Skeletal muscle satellite cell (primary cell): ENCODE measurements around the gene ARHGDIB.

Experiments used
- H3K27me3 ChIP-seq: 2 replicates; pipeline ENCODE4 v1.7.0; 2013; ENCODE audit warnings: low read length; ENCODE audit not compliant: control insufficient read depth, insufficient read depth
- H3K36me3 ChIP-seq: 2 replicates; pipeline ENCODE4 v1.7.0; 2013; ENCODE audit warnings: mild to moderate bottlenecking, control low read depth, low read length; ENCODE audit not compliant: insufficient read depth
- H3K4me1 ChIP-seq: 2 replicates; pipeline ENCODE4 v1.7.0; 2013; ENCODE audit warnings: low read length; ENCODE audit not compliant: control insufficient read depth, insufficient read depth
- H3K4me2 ChIP-seq: 2 replicates; pipeline ENCODE4 v1.7.0; 2013; ENCODE audit warnings: mild to moderate bottlenecking, low read length
- H3K4me3 ChIP-seq: 2 replicates; pipeline ENCODE4 v1.7.0; 2013; ENCODE audit warnings: low read length
- H3K9ac ChIP-seq: 2 replicates; pipeline ENCODE4 v1.7.0; 2013; ENCODE audit warnings: mild to moderate bottlenecking, low read depth, low read length, moderate library complexity
- H3K9me3 ChIP-seq: replicated peaks from 2 replicates; pipeline ENCODE4 v1.7.0; 2013; ENCODE audit warnings: mild to moderate bottlenecking, control low read depth, low read length

Gene ARHGDIB

DNA sequence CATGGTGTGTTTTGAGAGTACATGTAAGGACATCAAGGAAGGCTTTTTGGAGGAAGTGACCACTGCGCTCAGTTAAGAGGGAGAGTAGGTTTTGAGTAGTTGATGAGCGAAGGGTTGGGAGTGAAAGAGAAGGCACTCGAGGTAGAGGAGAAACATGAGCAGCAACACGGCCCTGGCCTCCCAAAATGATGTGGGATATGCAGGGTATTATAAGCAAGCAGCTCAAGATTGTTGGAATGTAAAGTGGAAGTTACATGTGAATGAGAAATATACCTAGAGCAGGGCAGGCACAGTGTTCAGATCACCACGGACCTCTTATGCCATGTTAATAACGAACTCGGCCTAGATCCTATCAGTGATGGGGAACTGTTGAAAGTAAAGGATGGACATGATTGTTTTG lies 2.1 kb upstream of the ARHGDIB start:
- Histone ChIP-seq H3K9ac (no peak overlapping the region), H3K4me2 (no peak overlapping the region), H3K4me3 (no peak overlapping the region), H3K4me1 (peaks cover 13% of the 10 kb centered on the region), H3K9me3 (no peaks in the 10 kb centered on the region), H3K36me3 (no peaks in the 10 kb centered on the region), H3K27me3 (no peaks in the 10 kb centered on the region)

DNA sequence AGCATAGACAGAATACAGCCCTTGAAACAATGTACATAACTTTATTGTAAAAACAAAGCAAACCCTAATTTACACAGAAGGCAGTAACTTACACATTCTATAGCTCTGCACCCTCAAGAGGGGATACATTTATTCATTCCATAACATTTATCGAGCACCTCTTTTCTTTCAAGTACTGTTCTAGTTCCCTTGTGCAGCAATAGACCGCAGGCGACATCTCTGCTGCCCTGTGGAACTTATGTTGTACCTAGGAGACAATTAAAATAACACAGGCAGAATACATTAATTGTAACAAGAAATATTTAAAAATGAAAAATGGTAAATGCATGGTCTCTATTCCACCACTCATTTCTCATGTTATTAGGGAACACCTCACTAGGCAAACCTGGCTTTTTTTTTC lies 1.4 kb upstream of the ARHGDIB start:
- H3K9ac ChIP-seq = no peak overlapping the region
- no peaks in the 10 kb centered on the region for H3K9me3 ChIP-seq
- H3K4me2 ChIP-seq = no peak overlapping the region
- H3K4me3 ChIP-seq = no peak overlapping the region
- H3K27me3 ChIP-seq = no peaks in the 10 kb centered on the region
- no peaks in the 10 kb centered on the region for H3K36me3 ChIP-seq
- peaks cover 13% of the 10 kb centered on the region for H3K4me1 ChIP-seq

DNA sequence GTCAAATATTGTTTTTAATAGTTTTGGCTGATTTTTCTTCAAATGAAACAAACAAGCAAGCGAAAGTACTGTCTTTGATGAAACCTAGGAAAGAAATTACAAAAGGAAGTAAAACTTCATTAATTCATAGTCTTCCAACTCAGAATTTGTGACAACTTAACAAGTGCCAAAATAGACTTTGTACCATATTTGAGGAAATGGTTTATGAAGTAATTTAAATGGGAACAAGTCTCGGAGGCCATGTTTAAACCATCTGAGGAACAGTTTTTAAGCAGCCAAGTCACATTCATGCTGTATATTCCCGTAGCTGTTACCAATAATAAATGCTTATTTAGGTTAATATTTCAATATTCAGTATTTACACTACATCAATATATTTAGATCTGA lies 745 bp upstream of the ARHGDIB start:
- no peak overlapping the region for H3K4me2 ChIP-seq
- no peak overlapping the region for H3K4me3 ChIP-seq
- no peak overlapping the region for H3K9ac ChIP-seq
- H3K36me3 ChIP-seq = no peaks in the 10 kb centered on the region
- H3K27me3 ChIP-seq = no peaks in the 10 kb centered on the region
- peaks cover 13% of the 10 kb centered on the region for H3K4me1 ChIP-seq
- no peaks in the 10 kb centered on the region for H3K9me3 ChIP-seq

DNA sequence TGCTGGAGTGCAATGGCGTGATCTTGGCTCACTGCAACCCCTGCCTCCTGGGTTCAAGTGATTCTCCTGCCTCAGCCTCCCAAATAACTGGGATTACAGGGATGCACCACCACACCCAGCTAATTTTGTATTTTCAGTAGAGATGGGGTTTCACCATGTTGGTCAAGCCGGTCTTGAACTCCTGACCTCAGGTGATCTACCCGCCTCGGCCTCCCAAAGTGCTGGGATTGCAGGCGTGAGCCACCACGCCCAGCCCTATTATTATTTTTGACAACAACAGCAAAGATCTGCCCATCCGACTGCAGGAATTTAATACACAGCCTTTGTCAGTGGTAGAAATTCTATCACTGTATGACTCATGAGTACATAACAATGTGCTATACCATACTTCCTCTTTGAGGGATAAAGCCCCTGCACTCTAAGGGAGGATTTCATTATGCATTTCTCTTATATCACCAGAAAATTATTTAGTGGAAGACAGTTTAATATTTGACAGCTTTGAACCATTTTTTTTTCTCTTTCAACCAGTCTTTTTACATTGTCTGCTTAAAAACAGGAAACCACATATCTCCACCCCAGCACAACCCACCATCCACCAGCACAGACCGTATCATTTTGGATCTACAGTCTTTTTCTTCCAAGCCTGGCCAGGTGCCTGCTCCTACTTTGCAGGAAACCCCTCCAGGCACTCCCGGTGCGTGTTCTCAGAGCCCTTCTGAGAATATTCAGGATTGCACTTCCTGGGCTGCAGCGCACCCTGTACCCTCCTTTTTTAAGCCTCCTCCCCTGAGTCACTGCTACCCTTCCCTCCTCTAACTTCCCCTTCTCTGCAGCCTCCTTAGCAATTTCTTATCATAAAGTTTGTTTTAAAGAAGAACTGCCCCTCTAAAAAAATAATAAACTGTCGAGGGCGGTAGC lies 594 bp downstream of the ARHGDIB start:
- Histone ChIP-seq H3K9ac (no peak overlapping the region), H3K4me3 (peak overlapping the region; percentile 34), H3K4me1 (peaks cover 13% of the 10 kb centered on the region), H3K4me2 (peak overlapping the region; percentile 56), H3K36me3 (no peaks in the 10 kb centered on the region), H3K9me3 (no peaks in the 10 kb centered on the region), H3K27me3 (no peaks in the 10 kb centered on the region)

DNA sequence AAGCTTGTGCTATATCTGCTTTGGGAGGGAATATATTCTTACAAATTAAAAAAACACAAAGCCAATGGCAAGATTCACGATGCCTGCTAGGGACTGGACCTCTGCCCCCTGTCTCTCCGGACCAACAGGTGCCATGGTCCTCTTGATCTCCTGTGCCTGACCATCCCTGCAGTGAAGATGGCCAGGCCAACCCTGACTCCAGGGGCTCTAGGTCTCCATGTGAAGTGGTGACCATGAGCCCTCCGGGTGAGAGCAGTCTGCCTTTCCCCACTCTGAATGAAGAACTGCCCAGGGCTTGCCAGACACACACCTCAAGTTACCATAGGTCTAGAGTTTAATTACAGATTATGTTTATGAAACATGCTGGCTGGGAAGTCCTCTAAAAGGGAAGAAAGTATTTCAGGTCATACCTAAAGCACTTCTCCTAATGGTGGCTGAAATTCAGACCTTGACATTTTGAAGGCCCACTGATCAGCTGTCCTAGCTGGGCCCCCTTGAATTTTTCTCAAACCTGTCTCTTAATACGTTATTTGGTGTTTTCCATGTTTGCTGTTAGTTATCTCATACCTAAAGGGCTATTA lies 1.4 kb downstream of the ARHGDIB start:
- H3K9me3 ChIP-seq = no peaks in the 10 kb centered on the region
- peaks cover 13% of the 10 kb centered on the region for H3K4me1 ChIP-seq
- H3K9ac ChIP-seq = no peak overlapping the region
- H3K4me3 ChIP-seq = no peak overlapping the region
- no peak overlapping the region for H3K4me2 ChIP-seq
- H3K36me3 ChIP-seq = no peaks in the 10 kb centered on the region
- no peaks in the 10 kb centered on the region for H3K27me3 ChIP-seq

DNA sequence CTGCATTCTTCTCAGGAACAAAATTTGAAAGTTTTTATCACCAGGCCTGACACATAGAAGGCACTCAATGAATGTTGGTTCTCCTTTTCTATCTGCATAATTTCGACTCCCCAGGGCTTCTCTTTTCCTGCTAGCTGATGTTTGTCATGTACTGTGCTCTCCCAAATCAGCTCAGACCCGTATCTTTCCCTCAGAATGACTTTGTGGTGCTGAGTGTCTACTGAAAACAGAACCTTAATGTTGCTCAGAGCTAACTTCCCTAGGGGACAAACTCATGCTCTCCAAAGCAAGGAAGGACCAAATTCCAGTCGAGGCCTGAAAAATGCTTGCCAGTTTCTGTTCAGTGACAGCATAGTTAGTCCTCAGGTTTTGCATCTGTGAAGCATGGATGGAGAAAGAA lies 1.9 kb downstream of the ARHGDIB start:
- Histone ChIP-seq H3K36me3 (no peaks in the 10 kb centered on the region), H3K27me3 (no peaks in the 10 kb centered on the region), H3K9me3 (no peaks in the 10 kb centered on the region), H3K4me3 (no peak overlapping the region), H3K4me1 (peaks cover 13% of the 10 kb centered on the region), H3K9ac (no peak overlapping the region), H3K4me2 (no peak overlapping the region)

DNA sequence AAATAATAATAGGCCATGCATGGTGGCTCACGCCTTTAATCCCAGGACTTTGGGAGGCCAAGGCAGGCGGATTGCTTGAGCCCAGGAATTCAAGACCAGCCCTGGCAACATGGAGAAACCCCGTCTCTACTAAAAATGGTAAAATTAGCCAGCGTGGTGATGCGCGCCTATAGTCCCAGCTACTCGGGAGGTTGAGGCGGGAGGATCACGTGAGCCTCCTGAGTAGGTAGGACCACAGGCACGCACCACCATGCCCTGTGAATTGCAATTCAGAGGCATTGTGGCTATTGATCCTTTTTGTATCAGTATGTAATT lies 2.3 kb downstream of the ARHGDIB start:
- Histone ChIP-seq H3K4me1 (peaks cover 13% of the 10 kb centered on the region), H3K4me2 (no peak overlapping the region), H3K4me3 (no peak overlapping the region), H3K9ac (no peak overlapping the region), H3K27me3 (no peaks in the 10 kb centered on the region), H3K36me3 (no peaks in the 10 kb centered on the region), H3K9me3 (no peaks in the 10 kb centered on the region)

DNA sequence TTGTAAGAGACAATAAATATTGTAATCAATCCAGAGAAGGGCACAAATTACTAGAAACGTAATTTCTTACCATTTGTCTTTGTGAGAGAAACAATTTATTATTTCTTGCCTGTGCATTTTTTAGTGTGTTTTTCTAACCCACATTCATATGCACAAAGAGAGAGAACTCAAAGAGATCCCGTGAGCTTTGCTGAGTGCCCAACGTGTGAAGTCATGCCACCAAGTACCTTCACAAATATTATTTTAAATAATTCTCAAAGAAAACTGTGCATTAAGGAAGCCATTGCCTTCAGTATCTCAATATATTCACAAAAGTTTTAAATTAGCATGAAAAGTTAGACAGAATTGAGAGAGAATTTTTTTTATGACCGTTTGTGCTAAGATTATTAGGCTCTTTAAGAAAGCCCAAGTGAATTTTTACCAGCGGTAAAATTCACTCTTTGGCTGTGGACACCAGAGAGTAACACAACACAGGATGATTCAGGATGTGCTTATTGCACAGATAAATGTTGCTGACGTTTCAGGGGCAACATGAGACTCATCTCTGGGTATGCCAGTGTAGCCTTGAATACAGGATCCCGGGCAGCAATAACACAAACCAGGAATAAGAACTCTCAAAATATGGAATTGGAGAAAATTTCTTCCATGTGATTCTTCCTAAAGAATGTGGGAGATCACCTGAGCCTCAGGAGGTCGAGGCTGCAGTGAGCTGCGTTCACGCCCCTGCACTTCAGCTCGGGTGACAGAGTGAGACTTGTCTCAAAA lies 2.9 kb downstream of the ARHGDIB start:
- no peaks in the 10 kb centered on the region for H3K9me3 ChIP-seq
- no peaks in the 10 kb centered on the region for H3K27me3 ChIP-seq
- H3K4me2 ChIP-seq = no peak overlapping the region
- H3K4me1 ChIP-seq = peaks cover 13% of the 10 kb centered on the region
- H3K9ac ChIP-seq = no peak overlapping the region
- no peaks in the 10 kb centered on the region for H3K36me3 ChIP-seq
- no peak overlapping the region for H3K4me3 ChIP-seq

DNA sequence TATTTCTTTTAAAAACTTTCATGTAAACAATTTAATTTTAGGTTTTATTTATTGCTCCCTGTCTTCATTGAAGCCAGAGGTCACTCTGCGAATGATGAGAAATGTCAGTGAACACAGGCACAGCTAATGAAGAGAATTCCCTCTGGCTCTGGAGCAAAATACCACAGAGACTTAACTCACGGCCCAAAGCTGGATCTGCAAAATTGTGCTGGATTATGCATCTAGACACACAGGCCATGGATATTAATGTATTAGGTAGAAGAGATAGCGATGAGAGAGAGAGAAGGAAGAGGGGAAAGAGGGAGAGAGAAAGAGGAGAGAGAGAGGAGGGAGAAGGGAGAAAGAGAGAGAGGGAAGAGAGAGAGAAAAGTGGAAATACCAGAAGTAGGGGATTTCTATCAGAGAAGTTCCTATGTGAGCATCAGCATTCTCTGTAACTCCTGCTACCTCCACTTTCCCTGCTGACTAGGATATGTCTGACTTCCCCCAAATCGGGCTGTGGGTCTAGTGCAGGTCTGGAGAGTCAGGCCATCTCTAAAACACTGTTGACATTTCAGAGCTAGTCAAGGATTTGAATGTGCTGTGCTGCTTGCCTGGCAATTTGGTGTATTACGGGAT lies 3.7 kb downstream of the ARHGDIB start:
- Histone ChIP-seq H3K27me3 (no peaks in the 10 kb centered on the region), H3K36me3 (no peaks in the 10 kb centered on the region), H3K4me2 (no peak overlapping the region), H3K9me3 (no peaks in the 10 kb centered on the region), H3K4me3 (no peak overlapping the region), H3K9ac (no peak overlapping the region), H3K4me1 (peaks cover 17% of the 10 kb centered on the region)

DNA sequence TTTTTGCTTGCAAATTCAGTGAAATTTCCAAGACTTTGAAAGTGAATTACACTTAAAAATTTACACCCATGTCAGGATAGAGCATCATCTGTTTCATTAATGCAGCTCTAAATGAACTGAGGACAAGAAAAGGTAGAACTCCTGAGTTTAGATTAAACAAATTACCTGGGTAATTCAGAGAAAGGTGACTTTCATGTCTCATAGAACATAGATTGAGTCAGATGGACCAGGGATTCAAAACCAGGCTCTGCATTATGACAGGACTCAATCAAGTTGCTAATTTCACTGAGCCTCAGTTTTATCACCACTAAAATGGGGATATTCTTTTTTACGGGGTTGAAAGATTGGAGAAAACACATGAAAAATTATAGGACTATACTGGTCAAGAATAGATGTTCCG lies 4.5 kb downstream of the ARHGDIB start:
- no peaks in the 10 kb centered on the region for H3K9me3 ChIP-seq
- no peaks in the 10 kb centered on the region for H3K27me3 ChIP-seq
- no peak overlapping the region for H3K4me2 ChIP-seq
- H3K36me3 ChIP-seq = no peaks in the 10 kb centered on the region
- peaks cover 23% of the 10 kb centered on the region for H3K4me1 ChIP-seq
- no peak overlapping the region for H3K4me3 ChIP-seq
- no peak overlapping the region for H3K9ac ChIP-seq

DNA sequence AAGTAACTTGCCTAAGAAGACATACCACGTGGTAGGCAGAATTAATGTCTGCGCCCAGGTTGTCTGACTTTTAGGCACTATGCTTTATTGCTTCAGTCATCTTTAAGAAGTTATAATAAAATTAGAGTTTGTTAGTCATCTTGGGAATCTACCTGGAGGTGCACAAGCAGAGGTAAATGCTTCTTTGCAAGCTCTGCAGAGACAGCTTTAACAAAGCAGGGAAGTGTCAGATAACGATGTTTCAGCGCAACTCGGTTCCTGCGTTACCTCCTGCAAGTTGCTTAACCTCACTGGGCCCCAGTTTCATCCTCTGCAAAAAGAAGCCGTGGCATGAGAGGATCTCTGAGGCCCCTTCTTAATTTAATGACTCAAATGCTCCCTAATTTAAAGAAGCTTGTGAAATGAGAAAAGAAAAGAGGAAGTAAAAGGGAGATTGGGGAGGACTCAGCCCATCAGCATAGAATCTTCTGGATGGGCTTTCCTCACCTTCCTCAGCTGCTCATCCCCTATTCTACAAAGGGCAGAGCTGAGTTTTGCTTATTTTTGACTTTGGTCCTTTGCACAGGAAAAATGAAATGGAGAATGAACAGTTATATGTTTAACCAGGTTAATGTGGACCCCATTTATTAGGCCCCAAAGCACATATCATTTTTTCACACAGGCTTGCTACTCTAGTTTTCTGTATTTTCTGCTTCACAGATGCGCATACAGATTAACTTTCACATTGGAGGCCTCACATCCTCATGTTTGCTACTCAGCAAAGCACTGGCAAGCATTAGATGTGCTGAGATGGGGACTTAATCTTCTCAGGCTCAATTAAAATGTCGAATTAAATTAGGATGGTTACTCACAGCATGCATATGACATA lies 5.1 kb downstream of the ARHGDIB start:
- H3K9ac ChIP-seq = no peak overlapping the region
- no peaks in the 10 kb centered on the region for H3K27me3 ChIP-seq
- peaks cover 25% of the 10 kb centered on the region for H3K4me1 ChIP-seq
- H3K9me3 ChIP-seq = no peaks in the 10 kb centered on the region
- H3K36me3 ChIP-seq = no peaks in the 10 kb centered on the region
- no peak overlapping the region for H3K4me2 ChIP-seq
- H3K4me3 ChIP-seq = no peak overlapping the region
